ENCODE data around the gene ETFB. TPM values are rescaled to one million over a fixed set of nuclear protein-coding genes. Genes with fewer than 3 reads are reported as not detected.

Gene ETFB
- total RNA-seq, 1 experiment from 2014 or later = 204 TPM

DNA sequence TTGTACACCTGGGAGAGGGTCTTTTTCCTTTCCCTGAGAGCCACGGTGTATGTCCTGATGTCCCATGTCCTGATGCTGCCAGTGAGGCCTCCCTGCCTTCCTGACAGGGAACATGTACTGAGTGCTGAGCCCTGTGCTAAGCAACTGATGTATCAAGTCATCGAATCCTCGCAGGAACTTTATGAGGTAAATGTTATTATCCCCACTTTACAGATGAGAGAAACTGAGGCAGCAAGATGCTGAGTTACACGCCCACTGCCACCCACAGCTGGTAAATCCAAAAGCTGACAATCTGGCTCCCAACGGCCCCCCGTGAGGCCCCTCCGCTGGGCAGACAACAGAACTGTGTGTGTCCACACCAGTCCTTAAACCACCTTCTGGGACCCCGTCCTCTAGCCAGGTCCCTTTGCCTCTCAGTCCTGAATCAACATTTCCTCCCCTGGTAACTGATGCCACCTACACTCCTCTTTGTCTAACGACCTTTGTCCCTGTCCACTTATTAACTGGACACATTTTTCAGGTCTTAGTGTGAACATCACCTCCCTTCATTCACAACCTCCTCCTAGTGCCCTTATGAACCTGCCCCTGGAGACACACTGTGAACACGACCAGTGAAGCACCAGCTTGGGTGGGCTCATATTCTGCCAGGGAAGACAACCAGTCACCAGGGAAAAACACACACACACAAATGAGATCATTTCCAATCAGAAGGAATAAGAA is 18.8 kb downstream of the ETFB start:
- no peaks in the 10 kb centered on the region for H3K79me2 ChIP-seq (ENCODE audit: low read depth)
- no peak overlapping the region for H3K4me3 ChIP-seq
- no peaks in the 10 kb centered on the region for H3K27me3 ChIP-seq (ENCODE audit: insufficient read depth, low read depth)
- no TSS peak for BruUV-seq (replicated peaks)
- H3K4me1 ChIP-seq (replicated peaks; ENCODE audit: insufficient read depth) = peaks cover 11% of the 10 kb centered on the region
- no peaks in the 10 kb centered on the region for H3K36me3 ChIP-seq (ENCODE audit: low read depth)
- H3F3A ChIP-seq (ENCODE audit: insufficient read depth, low read depth) = peaks cover 25% of the 10 kb centered on the region
- H3K9me3 ChIP-seq (ENCODE audit: insufficient read depth, low read depth) = no peaks in the 10 kb centered on the region
- no peak overlapping the region for H3K27ac ChIP-seq
- H2AFZ ChIP-seq = no peak overlapping the region
- no peaks in the 10 kb centered on the region; the same call in none of the 2 replicates for H4K20me1 ChIP-seq (ENCODE audit: insufficient read depth)
- no peak overlapping the region for H3K4me2 ChIP-seq
- CTCF ChIA-PET = no interaction called here
- POLR2A ChIA-PET (ENCODE audit: unreplicated experiment) = no interaction called here
- H3K9me2 ChIP-seq (ENCODE audit: insufficient read depth) = no peaks in the 10 kb centered on the region
- no peak for DNase-seq
- no peak for TF ChIP-seq CTCF (conservative IDR thresholded peaks at IDR 0.05)
- no peak for TF ChIP-seq EZH2 (IDR thresholded peaks at IDR 0.05; ENCODE audit: low read depth)
- intact Hi-C loops (cut with micrococcal nuclease; ENCODE audit: unreplicated experiment) = no loop called here

DNA sequence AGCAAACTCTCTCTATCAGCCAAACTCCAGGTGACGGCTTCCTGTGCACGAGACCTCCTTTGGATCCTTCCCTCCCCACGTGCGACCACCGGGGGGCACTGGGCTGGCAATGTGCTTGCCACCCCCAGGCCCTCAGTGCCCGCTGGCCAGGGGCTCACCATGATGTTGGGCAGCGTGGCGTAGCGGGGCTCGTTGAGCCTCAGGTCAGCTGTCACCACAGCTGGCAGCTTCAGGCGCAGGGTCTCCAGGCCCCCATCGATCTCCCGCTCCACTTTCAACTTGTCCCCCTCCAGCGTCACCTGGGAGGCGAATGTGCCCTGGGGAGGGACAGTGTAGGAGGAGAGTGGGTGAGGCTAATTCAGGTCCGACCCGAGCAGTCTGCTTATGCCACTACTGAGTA is 19.4 kb downstream of the ETFB start:
- no peaks in the 10 kb centered on the region for H3K36me3 ChIP-seq (ENCODE audit: low read depth)
- H3F3A ChIP-seq (ENCODE audit: insufficient read depth, low read depth) = peaks cover 32% of the 10 kb centered on the region
- no peaks in the 10 kb centered on the region for H3K9me2 ChIP-seq (ENCODE audit: insufficient read depth)
- H2AFZ ChIP-seq = no peak overlapping the region
- H3K79me2 ChIP-seq (ENCODE audit: low read depth) = no peaks in the 10 kb centered on the region
- H3K9me3 ChIP-seq (ENCODE audit: insufficient read depth, low read depth) = no peaks in the 10 kb centered on the region
- no peak for TF ChIP-seq CTCF (conservative IDR thresholded peaks at IDR 0.05)
- TF ChIP-seq EZH2 (IDR thresholded peaks at IDR 0.05; ENCODE audit: low read depth) = no peak
- no TSS peak for BruUV-seq (replicated peaks)
- DNase-seq = no peak
- no peaks in the 10 kb centered on the region; the same call in none of the 2 replicates for H4K20me1 ChIP-seq (ENCODE audit: insufficient read depth)
- H3K27ac ChIP-seq = no peak overlapping the region
- H3K27me3 ChIP-seq (ENCODE audit: insufficient read depth, low read depth) = no peaks in the 10 kb centered on the region
- H3K4me3 ChIP-seq = no peak overlapping the region
- H3K4me2 ChIP-seq = no peak overlapping the region
- H3K4me1 ChIP-seq (replicated peaks; ENCODE audit: insufficient read depth) = peaks cover 18% of the 10 kb centered on the region
- ChIA-PET CTCF (interaction anchor here (0.6 kb wide), 1 partner anchor 76 kb away, joined by 4 read pairs; no protein-coding TSS in a partner anchor), POLR2A (ENCODE audit: unreplicated experiment) (no interaction called here)
- intact Hi-C loops (cut with micrococcal nuclease; ENCODE audit: unreplicated experiment) = no loop called here

DNA sequence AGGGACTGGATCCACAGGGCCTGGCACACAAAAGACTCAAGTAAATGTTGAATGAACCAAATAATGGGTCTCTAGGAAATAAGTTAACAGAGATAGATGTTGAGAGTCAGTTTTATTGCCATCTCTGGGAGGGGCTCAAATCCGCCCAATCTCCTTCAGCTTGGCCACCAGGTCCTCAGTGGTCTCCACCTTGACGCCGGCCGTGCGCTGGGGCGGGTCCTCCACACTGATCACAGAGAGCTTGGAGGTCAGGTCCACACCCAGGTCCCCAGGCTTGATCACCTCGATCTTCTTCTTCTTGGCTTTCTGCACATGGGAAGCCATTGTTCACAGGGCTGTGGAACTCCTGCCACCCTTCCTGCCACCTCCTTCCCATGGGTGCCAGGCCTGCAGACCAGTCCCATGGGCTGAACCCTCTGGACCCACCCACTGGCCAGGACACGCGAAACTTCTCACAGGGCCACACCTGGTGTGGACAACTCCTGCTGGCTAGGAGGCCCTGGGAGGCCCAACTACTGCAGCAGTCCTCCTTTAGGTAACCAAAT is 21.0 kb downstream of the ETFB start:
- H3K9me2 ChIP-seq (ENCODE audit: insufficient read depth) = no peaks in the 10 kb centered on the region
- CTCF ChIA-PET = no interaction called here
- no peaks in the 10 kb centered on the region for H3K36me3 ChIP-seq (ENCODE audit: low read depth)
- H4K20me1 ChIP-seq (ENCODE audit: insufficient read depth) = no peaks in the 10 kb centered on the region; the same call in none of the 2 replicates
- H3K4me1 ChIP-seq (replicated peaks; ENCODE audit: insufficient read depth) = peaks cover 17% of the 10 kb centered on the region
- POLR2A ChIA-PET (ENCODE audit: unreplicated experiment) = no interaction called here
- intact Hi-C loops (cut with micrococcal nuclease; ENCODE audit: unreplicated experiment) = no loop called here
- no peaks in the 10 kb centered on the region for H3K79me2 ChIP-seq (ENCODE audit: low read depth)
- peaks cover 35% of the 10 kb centered on the region for H3F3A ChIP-seq (ENCODE audit: insufficient read depth, low read depth)
- no peak overlapping the region for H3K4me2 ChIP-seq
- DNase-seq = no peak
- no peak overlapping the region for H2AFZ ChIP-seq
- no TSS peak for BruUV-seq (replicated peaks)
- H3K27ac ChIP-seq = no peak overlapping the region
- no peaks in the 10 kb centered on the region for H3K9me3 ChIP-seq (ENCODE audit: insufficient read depth, low read depth)
- no peak overlapping the region for H3K4me3 ChIP-seq
- H3K27me3 ChIP-seq (ENCODE audit: insufficient read depth, low read depth) = no peaks in the 10 kb centered on the region
- TF ChIP-seq EZH2 (IDR thresholded peaks at IDR 0.05; ENCODE audit: low read depth) (no peak), CTCF (conservative IDR thresholded peaks at IDR 0.05) (no peak)

All from PC-9 (cell line).